GM18873 (cell line): ENCODE measurements around the gene PTBP3.
"Not testable (repeated sequence)": the region's sequence is repeated elsewhere in the genome, so short reads cannot be mapped to it uniquely, and the experiment has no call there.

Experiments used
- ATAC-seq: cut with Tn5 transposase; IDR thresholded peaks from one replicate; pipeline ENCODE4 v1.9.1; 2021; ENCODE audit warnings: mild to moderate bottlenecking, moderate library complexity, moderate number of reproducible peaks; ENCODE audit not compliant: unreplicated experiment, low FRiP score

Gene PTBP3

GRCh38 chr9:112224401-112225289 lies 108.8 kb downstream of the PTBP3 start:
- ATAC-seq, result no peak

- ATAC-seq, result peak; percentile 88
Observed at GRCh38 chr9:112218908-112219307, 114.5 kb downstream of the PTBP3 start.

- no peak for ATAC-seq
Observed at GRCh38 chr9:112212926-112213325, 120.5 kb downstream of the PTBP3 start.

GRCh38 chr9:112207451-112207850 lies 126.0 kb downstream of the PTBP3 start:
- no peak for ATAC-seq

- ATAC-seq, result no peak
Observed at GRCh38 chr9:112203536-112203935, 129.9 kb downstream of the PTBP3 start.

GRCh38 chr9:112200711-112201110 lies 132.7 kb downstream of the PTBP3 start:
- ATAC-seq, result no peak

- no peak for ATAC-seq
Observed at GRCh38 chr9:112198646-112199045, 134.8 kb downstream of the PTBP3 start.

- ATAC-seq, result no peak
Observed at GRCh38 chr9:112194969-112195431, 138.4 kb downstream of the PTBP3 start.

GRCh38 chr9:112193572-112194288 lies 139.7 kb downstream of the PTBP3 start:
- ATAC-seq, result no peak

GRCh38 chr9:112190320-112190719 lies 143.1 kb downstream of the PTBP3 start:
- ATAC-seq, result not testable (repeated sequence)

GRCh38 chr9:112188884-112189283 lies 144.5 kb downstream of the PTBP3 start:
- ATAC-seq, result no peak

GRCh38 chr9:112187404-112187803 lies 146.0 kb downstream of the PTBP3 start:
- ATAC-seq, result no peak

- ATAC-seq, result no peak
Observed at GRCh38 chr9:112186695-112187094, 146.7 kb downstream of the PTBP3 start.

- no peak for ATAC-seq
Observed at GRCh38 chr9:112184946-112185345, 148.5 kb downstream of the PTBP3 start.

GRCh38 chr9:112184221-112184620 lies 149.2 kb downstream of the PTBP3 start:
- ATAC-seq, result no peak

GRCh38 chr9:112180387-112180881 lies 153.0 kb downstream of the PTBP3 start:
- no peak for ATAC-seq

GRCh38 chr9:112179816-112180215 lies 153.6 kb downstream of the PTBP3 start:
- no peak for ATAC-seq

GRCh38 chr9:112176524-112176923 lies 156.9 kb downstream of the PTBP3 start:
- ATAC-seq, result no peak

- no peak for ATAC-seq
Observed at GRCh38 chr9:112175796-112176315, 157.6 kb downstream of the PTBP3 start.

- peak; percentile 15 for ATAC-seq
Observed at GRCh38 chr9:112174965-112175795, 158.2 kb downstream of the PTBP3 start, which contains the start of gene SUSD1. TSS of gene SUSD1 (minus strand) at chr9:112175297. CDS start at chr9:112175235, 62 bp downstream.
